H1 (cell line): ENCODE data around the gene KLHL3. TPM values are rescaled to one million over a fixed set of nuclear protein-coding genes. Genes with fewer than 3 reads are reported as not detected.
A peak's percentile ranks its signal among the peaks of the same experiment; 100 is the strongest.

Experiments used
- CTCF ChIA-PET: fragments of 300-600 bp; sonication (Branson Sonifier 250); formaldehyde crosslinking; loops from one replicate; lab custom pipeline; 2021; ENCODE audit not compliant: partially characterized antibody; lab: Charles Lee
- POLR2A ChIA-PET: fragments of 300-600 bp; sonication (Branson Sonifier 250); formaldehyde crosslinking; loops from one replicate; lab custom pipeline; 2021; ENCODE audit warnings: inconsistent platforms; ENCODE audit not compliant: partially characterized antibody; lab: Charles Lee
- DNase-seq, 2 experiments: peaks; one replicate each; pipeline versions ENCODE4 v3.0.0 to v3.0.0-alpha.2; 2010 to 2022; ENCODE audit warnings: low spot score in 2 of 2, low read depth in 1 of 2, mixed read lengths in 1 of 2
- FAIRE-seq: peaks from 2 replicates; lab custom pipeline; 2011; peaks lifted over from hg19 to GRCh38; lab: Jason Lieb, UNC
- H2AFZ ChIP-seq: 2 replicates; pipeline ENCODE4 v1.8.1; 2012; ENCODE audit warnings: low read length, inconsistent platforms
- H2AK5ac ChIP-seq: 2 replicates; pipeline ENCODE4 v1.6.1; 2013; ENCODE audit warnings: low read depth, low read length
- H2BK120ac ChIP-seq: replicated peaks from 2 replicates; pipeline ENCODE3; 2013; ENCODE audit warnings: low read depth, low read length, inconsistent platforms
- H2BK12ac ChIP-seq: 2 replicates; pipeline ENCODE4 v1.6.1; 2013; ENCODE audit warnings: low read depth, low read length
- H2BK15ac ChIP-seq: 2 replicates; pipeline ENCODE4 v1.6.1; 2013; ENCODE audit warnings: low read length
- H2BK20ac ChIP-seq: 2 replicates; pipeline ENCODE4 v1.6.1; 2013; ENCODE audit warnings: low read length
- H2BK5ac ChIP-seq: 2 replicates; pipeline ENCODE4 v1.6.1; 2013; ENCODE audit warnings: low read depth, low read length
- H3K14ac ChIP-seq: 2 replicates; pipeline ENCODE4 v1.6.1; 2013; ENCODE audit warnings: inconsistent platforms; ENCODE audit not compliant: insufficient read length
- H3K18ac ChIP-seq: 2 replicates; pipeline ENCODE4 v1.6.1; 2013; ENCODE audit warnings: low read length; ENCODE audit errors: extremely low read depth
- H3K23ac ChIP-seq: 2 replicates; pipeline ENCODE4 v1.6.1; 2013; ENCODE audit warnings: inconsistent platforms; ENCODE audit not compliant: insufficient read length
- H3K23me2 ChIP-seq: 2 replicates; pipeline ENCODE4 v1.6.1; 2013; ENCODE audit warnings: low read depth, low read length
- H3K27ac ChIP-seq: 2 replicates; pipeline ENCODE4 v1.6.1; 2011; ENCODE audit warnings: low read depth, low read length, inconsistent platforms
- H3K27me3 ChIP-seq, 4 experiments: replicated peaks in 1 of 4; 1 replicate in 1 of 4; 2 replicates in 3 of 4; pipeline versions ENCODE4 v1.6.1 to v1.8.1; 2011 to 2013; ENCODE audit warnings: low read length in 3 of 4, mild to moderate bottlenecking in 3 of 4, inconsistent platforms in 2 of 4, mixed read lengths in 2 of 4, moderate library complexity in 1 of 4; ENCODE audit not compliant: control insufficient read depth in 3 of 4, insufficient read depth in 3 of 4; ENCODE audit errors: extremely low read depth in 1 of 4
- H3K36me3 ChIP-seq, 4 experiments: 2 replicates each; pipeline versions ENCODE4 v1.6.1 to v1.8.1; 2011 to 2013; ENCODE audit warnings: mild to moderate bottlenecking in 4 of 4, low read length in 3 of 4, moderate library complexity in 2 of 4, control low read depth in 1 of 4, inconsistent platforms in 1 of 4; ENCODE audit not compliant: insufficient read depth in 4 of 4, control insufficient read depth in 2 of 4
- H3K4ac ChIP-seq: replicated peaks from 2 replicates; pipeline ENCODE3; 2013; ENCODE audit warnings: low read length, low read depth, mixed read lengths, inconsistent platforms; ENCODE audit not compliant: insufficient read length
- H3K4me1 ChIP-seq, 4 experiments: replicated peaks in 1 of 4; 1 replicate in 1 of 4; 2 replicates in 3 of 4; pipeline versions ENCODE4 v1.6.1 to v1.8.1; 2011 to 2013; ENCODE audit warnings: low read length in 3 of 4, inconsistent platforms in 2 of 4, mixed read lengths in 1 of 4; ENCODE audit not compliant: insufficient read depth in 4 of 4, control insufficient read depth in 3 of 4
- H3K4me2 ChIP-seq, 2 experiments: 2 replicates each; pipeline versions ENCODE4 v1.6.1 to v1.8.1; 2011 to 2013; ENCODE audit warnings: low read depth in 2 of 2, low read length in 2 of 2, control low read depth in 1 of 2, inconsistent platforms in 1 of 2, mild to moderate bottlenecking in 1 of 2; ENCODE audit not compliant: insufficient read depth in 1 of 2
- H3K4me3 ChIP-seq, 4 experiments: fragments of 200-600, 300-600 bp in 1 of 4; sonication (generic), shearing (Covaris generic), sonication (Bioruptor Twin) in 1 of 4; 2 replicates each; pipeline versions ENCODE4 v1.5.1 to v1.8.1; 2011 to 2016; ENCODE audit warnings: low read length in 4 of 4, low read depth in 3 of 4, control low read depth in 2 of 4, inconsistent platforms in 2 of 4, mild to moderate bottlenecking in 2 of 4, mixed read lengths in 1 of 4, moderate library complexity in 1 of 4; ENCODE audit not compliant: insufficient read depth in 2 of 4; ENCODE audit errors: extremely low read depth in 1 of 4
- H3K56ac ChIP-seq: replicated peaks from 2 replicates; pipeline ENCODE3; 2013; ENCODE audit warnings: low read depth, mild to moderate bottlenecking, mixed read lengths, low read length, inconsistent platforms; ENCODE audit not compliant: insufficient read length
- H3K79me1 ChIP-seq: 2 replicates; pipeline ENCODE4 v1.6.1; 2013; ENCODE audit warnings: low read depth, low read length, control low read depth
- H3K79me2 ChIP-seq, 2 experiments: 2 replicates each; pipeline versions ENCODE4 v1.6.1 to v1.8.1; 2012 to 2013; ENCODE audit warnings: low read length in 2 of 2, mild to moderate bottlenecking in 2 of 2, inconsistent platforms in 1 of 2; ENCODE audit not compliant: insufficient read depth in 2 of 2, control insufficient read depth in 1 of 2
- H3K9ac ChIP-seq, 4 experiments: replicated peaks in 1 of 4; 1 replicate in 1 of 4; 2 replicates in 3 of 4; pipeline versions ENCODE4 v1.6.1 to v1.8.1; 2011 to 2013; ENCODE audit warnings: low read depth in 3 of 4, low read length in 3 of 4, control low read depth in 2 of 4, mild to moderate bottlenecking in 2 of 4, moderate library complexity in 2 of 4, inconsistent platforms in 1 of 4; ENCODE audit errors: extremely low read depth in 1 of 4
- H3K9me3 ChIP-seq, 2 experiments: 2 replicates each; pipeline versions ENCODE4 v1.6.1 to v1.8.1; 2012 to 2013; ENCODE audit warnings: mild to moderate bottlenecking in 2 of 2, moderate library complexity in 2 of 2, control low read depth in 1 of 2, inconsistent platforms in 1 of 2, low read depth in 1 of 2, low read length in 1 of 2, mixed read lengths in 1 of 2; ENCODE audit not compliant: insufficient read depth in 2 of 2
- H4K20me1 ChIP-seq, 2 experiments: replicated peaks in 1 of 2; 2 replicates each; pipeline versions ENCODE3 to v1.8.1; 2011 to 2013; ENCODE audit warnings: inconsistent platforms in 2 of 2, low read length in 2 of 2, mild to moderate bottlenecking in 1 of 2; ENCODE audit not compliant: insufficient read depth in 2 of 2, control insufficient read depth in 1 of 2
- H4K5ac ChIP-seq: 2 replicates; pipeline ENCODE4 v1.6.1; 2013; ENCODE audit warnings: low read length, low read depth, mixed read lengths, inconsistent platforms; ENCODE audit not compliant: insufficient read length
- H4K8ac ChIP-seq: 2 replicates; pipeline ENCODE4 v1.8.0; 2013; ENCODE audit warnings: mild to moderate bottlenecking, moderate library complexity, low read length, inconsistent platforms; ENCODE audit not compliant: insufficient read depth; ENCODE audit errors: extremely low read depth
- H4K91ac ChIP-seq: replicated peaks from 2 replicates; pipeline ENCODE3; 2013; ENCODE audit warnings: low read length, mixed read lengths, inconsistent platforms; ENCODE audit not compliant: insufficient read length
- CTCF ChIP-seq, 3 experiments: IDR thresholded peaks; 1 replicate in 2 of 3; 2 replicates in 1 of 3; pipeline versions ENCODE4 v1.5.1 to v1.6.1; 2011; ENCODE audit warnings: low read length in 3 of 3, mild to moderate bottlenecking in 3 of 3, inconsistent platforms in 2 of 3, low read depth in 1 of 3, moderate library complexity in 1 of 3; ENCODE audit not compliant: insufficient read depth in 1 of 3; ENCODE audit errors: control extremely low read depth in 1 of 3
- JUND ChIP-seq: IDR thresholded peaks from 2 replicates; pipeline ENCODE4 v1.6.1; 2011; ENCODE audit warnings: mild to moderate bottlenecking, improper control_type of control experiment, low read length
- NANOG ChIP-seq: IDR thresholded peaks from 2 replicates; pipeline ENCODE4 v1.6.1; 2011; ENCODE audit warnings: low read length, low read depth, mild to moderate bottlenecking, inconsistent platforms; ENCODE audit not compliant: insufficient read depth, poor library complexity, severe bottlenecking
- RAD21 ChIP-seq, 2 experiments: IDR thresholded peaks in 1 of 2; conservative IDR thresholded peaks in 1 of 2; 2 replicates each; pipeline ENCODE4 v1.6.1; 2011; ENCODE audit warnings: low read depth in 2 of 2, low read length in 2 of 2, improper control_type of control experiment in 1 of 2, inconsistent platforms in 1 of 2, mild to moderate bottlenecking in 1 of 2, moderate library complexity in 1 of 2
- YY1 ChIP-seq: IDR thresholded peaks from 2 replicates; pipeline ENCODE4 v1.6.1; 2011; ENCODE audit warnings: low read depth, mild to moderate bottlenecking, low read length
- WGBS, 2 experiments: shearing (Covaris generic) in 1 of 2; methylation state at CpG; one replicate each; pipeline versions ENCODE4 v1.1.6 to v1.1.7; 2013 to 2015; ENCODE audit warnings: low lambda C conversion rate in 2 of 2, mixed read lengths in 2 of 2, inconsistent platforms in 1 of 2, low coverage in 1 of 2, missing lambda C conversion rate in 1 of 2; ENCODE audit not compliant: insufficient replicate concordance in 2 of 2, insufficient coverage in 1 of 2, insufficient read length in 1 of 2; ENCODE audit errors: extremely low coverage in 1 of 2, missing lambda C conversion rate in 1 of 2; 5-methylcytosine and 5-hydroxymethylcytosine counted together
- polyA plus RNA-seq, 7 experiments: library from polyadenylated mRNA; depleted of rRNA in 3 of 7; stranded (reverse) in 5 of 7; unstranded in 2 of 7; fragments of >200 nt in 5 of 7; fragments of 200-250 nt in 2 of 7; gene quantifications; 1 replicate in 5 of 7; 2 replicates in 1 of 7; 4 replicates in 1 of 7; pipeline versions ENCODE4 v1.2.1 to v1.2.3, GENCODE V29; 2011 to 2013; ENCODE audit warnings: missing spikeins in 2 of 7, mixed read lengths in 2 of 7
- total RNA-seq: library from RNA; stranded (reverse); fragmentation: NEBNext Ultra II Directional; extraction: Animal tissue kit (Norgen Biotek cat#: 25700); gene quantifications from 2 replicates; pipeline ENCODE4 v1.2.1, GENCODE V29; 2021

KLHL3 gene
- total and polyA plus RNA-seq, 2 of the 8 experiments (the other 6 are each of a cell fraction or from before 2014, with no cell fraction given): 7.4 to 13.7 TPM

GRCh38 chr5:137660349-137660817, 75.5 kb downstream of the KLHL3 start:
- Histone ChIP-seq H3K4ac (no peak overlapping the region), H2AK5ac (no peak overlapping the region), H3K79me1 (no peaks in the 10 kb centered on the region), H4K20me1 (no peaks in the 10 kb centered on the region), H2BK120ac (no peak overlapping the region), H3K9ac (no peak overlapping the region), H3K4me1 (peaks cover 0 to 3% (median 0%) of the 10 kb centered on the region in 4 experiments; a peak in 1 of 7 replicates), H3K14ac (no peak overlapping the region), H3K27ac (no peak overlapping the region), H3K79me2 (no peaks in the 10 kb centered on the region), H2BK15ac (no peak overlapping the region), H3K4me3 (no peak overlapping the region), H2BK20ac (no peak overlapping the region), H3K56ac (no peak overlapping the region), H4K5ac (no peak overlapping the region), H4K91ac (no peak overlapping the region), H4K8ac (no peak overlapping the region), H3K9me3 (no peaks in the 10 kb centered on the region), H3K18ac (no peak overlapping the region), H3K23ac (no peak overlapping the region), H3K4me2 (no peak overlapping the region), H3K36me3 (peaks cover 0 to 3% (median 0%) of the 10 kb centered on the region in 4 experiments; a peak in 1 of 8 replicates), H3K27me3 (no peaks in the 10 kb centered on the region), H2BK12ac (no peak overlapping the region), H3K23me2 (no peaks in the 10 kb centered on the region), H2BK5ac (no peak overlapping the region), H2AFZ (no peak overlapping the region)
- 36% methylated on average over 6 of the region's 6 CpGs; no CpG with 5 or more reads in 1 of the 2 experiments for WGBS, 2 experiments
- no peak for TF ChIP-seq NANOG
- peak; percentile 84 to 86 for TF ChIP-seq RAD21 (IDR thresholded peaks at IDR 0.05 in 1 of 2, conservative IDR thresholded peaks at IDR 0.05 in 1 of 2; ENCODE audit: low read depth in 2 of 2, low read length in 2 of 2)
- no peak for TF ChIP-seq JUND
- 0 out of 2 replicates have a peak, but pooled peaks have one; percentile 34 for TF ChIP-seq YY1
- TF ChIP-seq CTCF (IDR thresholded peaks at IDR 0.05; ENCODE audit: control extremely low read depth in 1 of 3, insufficient read depth in 1 of 3, low read depth in 1 of 3, low read length in 3 of 3): peak; percentile 54 to 86 (median 83)
- DNase-seq: peak; percentile 68 to 79
- FAIRE-seq: peak; percentile 97
- POLR2A ChIA-PET: interaction anchor here (0.8 to 1.8 kb wide), 5 partner anchors 17 to 93 kb away, joined by 3 to 5 read pairs (median 3); partner anchors contain the start of gene KLHL3
- CTCF ChIA-PET: interaction anchor here (0.7 to 6.3 kb wide), 43 partner anchors 8 to 460 kb away, joined by 3 to 103 read pairs (median 5); partner anchors contain the start of gene KLHL3
